Keratinocyte (primary cell): ENCODE results near the gene B3GALT4. TPM values are rescaled to one million over a fixed set of nuclear protein-coding genes. Genes with fewer than 3 reads are reported as not detected.

Experiments used
- DNase-seq: peaks from one replicate; pipeline ENCODE4 v3.0.0-alpha.2; 2011; ENCODE audit warnings: low read depth, missing footprints, low spot score
- FAIRE-seq: peaks from 2 replicates; lab custom pipeline; 2011; peaks lifted over from hg19 to GRCh38; lab: Jason Lieb, UNC
- H2AFZ ChIP-seq: 2 replicates; pipeline ENCODE4 v1.6.0; 2012; ENCODE audit warnings: low read length, control low read depth, inconsistent platforms; ENCODE audit not compliant: control insufficient read depth
- H3K27ac ChIP-seq: 2 replicates; pipeline ENCODE4 v1.5.1; 2011; ENCODE audit warnings: low read length; ENCODE audit not compliant: control insufficient read depth, insufficient read depth
- H3K27me3 ChIP-seq: 3 replicates; pipeline ENCODE4 v1.6.0; 2011; ENCODE audit warnings: low read length; ENCODE audit not compliant: control insufficient read depth, insufficient read depth; ENCODE audit errors: extremely low read depth
- H3K36me3 ChIP-seq, 2 experiments: 2 replicates in 1 of 2; 3 replicates in 1 of 2; pipeline ENCODE4 v1.5.1; 2011; ENCODE audit warnings: low read length in 2 of 2, mild to moderate bottlenecking in 1 of 2; ENCODE audit not compliant: control insufficient read depth in 2 of 2, insufficient read depth in 2 of 2; ENCODE audit errors: extremely low read depth in 1 of 2
- H3K4me1 ChIP-seq: 3 replicates; pipeline ENCODE4 v1.5.1; 2011; ENCODE audit warnings: low read length; ENCODE audit not compliant: control insufficient read depth, insufficient read depth; ENCODE audit errors: extremely low read depth
- H3K4me2 ChIP-seq: 3 replicates; pipeline ENCODE4 v1.6.0; 2011; ENCODE audit warnings: low read depth, low read length; ENCODE audit not compliant: control insufficient read depth, insufficient read depth; ENCODE audit errors: extremely low read depth
- H3K4me3 ChIP-seq, 3 experiments: fragments of 200-600 bp in 1 of 3; sonication (generic) in 1 of 3; 2 replicates in 2 of 3; 3 replicates in 1 of 3; pipeline ENCODE4 v1.5.1; 2011 to 2016; ENCODE audit warnings: low read length in 3 of 3, mild to moderate bottlenecking in 3 of 3, control low read depth in 2 of 3, inconsistent platforms in 1 of 3, low read depth in 1 of 3, mixed read lengths in 1 of 3, mixed run types in 1 of 3, moderate library complexity in 1 of 3; ENCODE audit not compliant: control insufficient read depth in 2 of 3, insufficient read depth in 2 of 3; ENCODE audit errors: extremely low read depth in 1 of 3
- H3K79me2 ChIP-seq: 2 replicates; pipeline ENCODE4 v1.6.0; 2012; ENCODE audit warnings: low read length; ENCODE audit not compliant: control insufficient read depth, insufficient read depth
- H3K9ac ChIP-seq: 3 replicates; pipeline ENCODE4 v1.6.0; 2011; ENCODE audit warnings: low read length; ENCODE audit not compliant: control insufficient read depth, insufficient read depth; ENCODE audit errors: extremely low read depth
- H3K9me1 ChIP-seq: 3 replicates; pipeline ENCODE4 v1.6.0; 2011; ENCODE audit warnings: low read length; ENCODE audit not compliant: control insufficient read depth, insufficient read depth; ENCODE audit errors: extremely low read depth
- H3K9me3 ChIP-seq: 2 replicates; pipeline ENCODE4 v1.5.1; 2012; ENCODE audit warnings: low read depth, low read length; ENCODE audit not compliant: control insufficient read depth
- H4K20me1 ChIP-seq: 3 replicates; pipeline ENCODE4 v1.6.0; 2011; ENCODE audit warnings: low read length; ENCODE audit not compliant: control insufficient read depth, insufficient read depth; ENCODE audit errors: extremely low read depth
- CTCF ChIP-seq, 3 experiments: IDR thresholded peaks in 1 of 3; conservative IDR thresholded peaks in 1 of 3; optimal IDR thresholded peaks in 1 of 3; 2 replicates in 2 of 3; 3 replicates in 1 of 3; pipeline versions ENCODE3 to v1.5.1; 2011; ENCODE audit warnings: low read length in 3 of 3, mild to moderate bottlenecking in 3 of 3, moderate library complexity in 2 of 3, control low read depth in 1 of 3, inconsistent platforms in 1 of 3; ENCODE audit not compliant: insufficient read depth in 2 of 3; ENCODE audit errors: extremely low read depth in 1 of 3
- EZH2 ChIP-seq: IDR thresholded peaks from one replicate; pipeline ENCODE4 v1.6.1; 2012; ENCODE audit warnings: inconsistent platforms, mild to moderate bottlenecking, low read length, moderate library complexity
- dilution Hi-C: fragments of 300-500 bp; cut with MboI; formaldehyde crosslinking; loops from one replicate; pipeline ENCODE4 v1.7.0; 2020; ENCODE audit warnings: low sequenced_read_pairs; ENCODE audit not compliant: extremely low pct_ligation_motif_present
- polyA plus RNA-seq, 5 experiments: library from polyadenylated mRNA; depleted of rRNA in 3 of 5; stranded (reverse) in 3 of 5; stranded (forward) in 1 of 5; unstranded in 1 of 5; fragments of >200 nt; gene quantifications; 1 replicate in 1 of 5; 2 replicates in 3 of 5; 3 replicates in 1 of 5; pipeline versions ENCODE4 v1.2.1 to v1.2.3, GENCODE V29; 2011 to 2012; ENCODE audit warnings: missing spikeins in 2 of 5, low read depth in 1 of 5, low replicate concordance in 1 of 5

The B3GALT4 gene
- polyA plus RNA-seq, 1 donor (not counting 4 experiments of a cell fraction or from before 2014, with no cell fraction given), result 0.31 TPM

- Histone ChIP-seq H3K36me3 (peaks cover 29 to 34% of the 10 kb centered on the region in 2 experiments), H4K20me1 (no peaks in the 10 kb centered on the region), H3K4me1 (peaks cover 8% of the 10 kb centered on the region), H3K9me3 (no peaks in the 10 kb centered on the region), H3K9ac (no peak overlapping the region), H2AFZ (no peak overlapping the region), H3K27ac (no peak overlapping the region), H3K4me2 (no peak overlapping the region), H3K9me1 (no peaks in the 10 kb centered on the region), H3K4me3 (no peak overlapping the region), H3K27me3 (no peaks in the 10 kb centered on the region), H3K79me2 (no peaks in the 10 kb centered on the region)
- TF ChIP-seq CTCF (optimal IDR thresholded peaks at IDR 0.05 in 1 of 3, IDR thresholded peaks at IDR 0.05 in 1 of 3, conservative IDR thresholded peaks at IDR 0.05 in 1 of 3; ENCODE audit: extremely low read depth in 1 of 3, insufficient read depth in 2 of 3, low read length in 3 of 3), result no peak
- TF ChIP-seq EZH2, result no peak
- dilution Hi-C loops, result no loop called here
- no peak for DNase-seq
- no peak for FAIRE-seq
Measured at GRCh38 chr6:33264015-33264414, 12.9 kb upstream of the B3GALT4 start.

DNA sequence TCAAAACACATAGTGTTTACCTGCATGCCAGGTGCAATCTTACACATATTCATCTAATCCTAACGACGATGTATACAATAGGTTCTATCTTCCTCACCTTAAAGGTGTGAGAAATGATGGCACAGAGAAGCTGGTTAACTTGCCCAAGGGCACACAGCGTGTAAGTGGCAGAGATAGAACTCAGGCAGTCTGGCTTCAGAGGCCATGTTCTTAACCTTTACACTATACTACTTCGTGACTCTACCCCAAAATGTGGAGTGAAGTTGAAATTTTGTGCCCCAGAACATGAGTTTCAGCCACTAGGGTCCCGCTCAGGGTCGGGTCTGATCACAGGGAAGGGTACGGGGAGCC is 5.8 kb upstream of the B3GALT4 start:
- Histone ChIP-seq H2AFZ (peak overlapping the region; percentile 98), H3K27me3 (no peaks in the 10 kb centered on the region), H3K9me3 (no peaks in the 10 kb centered on the region), H3K79me2 (peaks cover 54% of the 10 kb centered on the region), H3K4me2 (peak overlapping the region; percentile 84), H3K36me3 (peaks cover 41 to 54% of the 10 kb centered on the region in 2 experiments), H3K4me1 (peaks cover 30% of the 10 kb centered on the region), H3K9ac (peak overlapping the region; percentile 98), H3K9me1 (peaks cover 2% of the 10 kb centered on the region), H3K4me3 (peak overlapping the region; percentile 76 to 100 (median 96)), H4K20me1 (peaks cover 29% of the 10 kb centered on the region), H3K27ac (peak overlapping the region; percentile 99)
- TF ChIP-seq CTCF (optimal IDR thresholded peaks at IDR 0.05 in 1 of 3, IDR thresholded peaks at IDR 0.05 in 1 of 3, conservative IDR thresholded peaks at IDR 0.05 in 1 of 3; ENCODE audit: extremely low read depth in 1 of 3, insufficient read depth in 2 of 3, low read length in 3 of 3), result no peak
- no peak for TF ChIP-seq EZH2
- dilution Hi-C loops, result no loop called here
- FAIRE-seq, result no peak
- DNase-seq, result no peak
